DOHH2 (cell line): ENCODE data around the gene ZNF608.
A peak's percentile ranks its signal among the peaks of the same experiment; 100 is the strongest.

Experiments used
- H3F3A ChIP-seq: fragments of 200-600 bp; sonication (generic), shearing (Covaris generic); 2 replicates; pipeline ENCODE4 v1.6.0; 2016; ENCODE audit warnings: antibody characterized with exemption, mild to moderate bottlenecking; ENCODE audit not compliant: control insufficient read depth, insufficient read depth
- H3K27ac ChIP-seq: fragments of 200-600 bp; sonication (generic); 2 replicates; pipeline ENCODE4 v1.5.1; 2014; ENCODE audit warnings: low read depth, mild to moderate bottlenecking, low read length, moderate library complexity
- H3K27me3 ChIP-seq: fragments of 200-600 bp; sonication (generic); 2 replicates; pipeline ENCODE4 v1.6.1; 2014; ENCODE audit warnings: mild to moderate bottlenecking, low read length, mixed read lengths; ENCODE audit not compliant: control insufficient read depth
- H3K36me3 ChIP-seq: fragments of 200-600 bp; sonication (generic); 2 replicates; pipeline ENCODE4 v1.6.1; 2014; ENCODE audit warnings: mild to moderate bottlenecking, low read length, moderate library complexity, mixed read lengths; ENCODE audit not compliant: control insufficient read depth
- H3K4me1 ChIP-seq: fragments of 200-600 bp; sonication (generic); 2 replicates; pipeline ENCODE4 v1.6.1; 2014; ENCODE audit warnings: mild to moderate bottlenecking, low read length, mixed read lengths; ENCODE audit not compliant: control insufficient read depth
- H3K4me2 ChIP-seq: fragments of 200-600 bp; sonication (generic); 2 replicates; pipeline ENCODE4 v1.6.0; 2014; ENCODE audit warnings: mild to moderate bottlenecking, low read length, moderate library complexity
- H3K4me3 ChIP-seq: fragments of 200-600 bp; sonication (generic); 2 replicates; pipeline ENCODE4 v1.5.1; 2014; ENCODE audit warnings: mild to moderate bottlenecking, low read length, mixed read lengths
- H3K79me2 ChIP-seq: fragments of 200-600 bp; sonication (generic); 2 replicates; pipeline ENCODE4 v1.6.1; 2014; ENCODE audit warnings: mild to moderate bottlenecking, low read length, mixed read lengths; ENCODE audit not compliant: control insufficient read depth
- H3K9me2 ChIP-seq: fragments of 200-600 bp; sonication (generic); replicated peaks from 2 replicates; pipeline ENCODE4 v1.6.1; 2014; ENCODE audit warnings: mild to moderate bottlenecking, low read length, mixed read lengths; ENCODE audit not compliant: control insufficient read depth
- H3K9me3 ChIP-seq: fragments of 200-600 bp; sonication (generic); 2 replicates; pipeline ENCODE4 v1.6.1; 2014; ENCODE audit warnings: antibody characterized with exemption, low read length, mixed read lengths; ENCODE audit not compliant: control insufficient read depth, insufficient read depth
- H4K20me1 ChIP-seq: fragments of 200-600 bp; sonication (generic); 2 replicates; pipeline ENCODE4 v1.6.0; 2014; ENCODE audit warnings: low read depth, mild to moderate bottlenecking, antibody characterized with exemption, low read length, moderate library complexity; ENCODE audit not compliant: control insufficient read depth, insufficient read depth
- CTCF ChIP-seq: fragments of 200-600 bp; sonication (generic); IDR thresholded peaks from one replicate; pipeline ENCODE4 v1.5.1; 2014; ENCODE audit warnings: antibody characterized with exemption, mild to moderate bottlenecking, low read depth, low read length; ENCODE audit not compliant: poor library complexity, severe bottlenecking
- EZH2phosphoT487 ChIP-seq: fragments of 200-600 bp; sonication (generic); IDR thresholded peaks from 2 replicates; pipeline ENCODE4 v1.6.1; 2017; ENCODE audit warnings: borderline replicate concordance, mild to moderate bottlenecking, antibody characterized with exemption, low read length, moderate library complexity, mixed read lengths

ZNF608 gene

GRCh38 chr5:124728968-124729332 is 17.5 kb downstream of the ZNF608 start:
- peaks cover 86% of the 10 kb centered on the region for H3K4me1 ChIP-seq
- 0 out of 2 replicates have a peak, but pooled peaks cover 4% of the 10 kb centered on the region for H3K36me3 ChIP-seq
- no peak for TF ChIP-seq EZH2phosphoT487
- no peak for TF ChIP-seq CTCF
- peak overlapping the region; percentile 87 for H3K4me3 ChIP-seq
- peak overlapping the region; percentile 85 for H3K27ac ChIP-seq
- peaks cover 24% of the 10 kb centered on the region for H3F3A ChIP-seq
- peaks cover 98% of the 10 kb centered on the region for H3K79me2 ChIP-seq
- no peaks in the 10 kb centered on the region for H3K9me2 ChIP-seq
- H4K20me1 ChIP-seq = no peaks in the 10 kb centered on the region
- H3K4me2 ChIP-seq = peak overlapping the region; percentile 75
- H3K27me3 ChIP-seq = no peaks in the 10 kb centered on the region
- no peaks in the 10 kb centered on the region for H3K9me3 ChIP-seq

GRCh38 chr5:124728331-124728967 is 18.0 kb downstream of the ZNF608 start:
- Histone ChIP-seq H3K9me2 (no peaks in the 10 kb centered on the region), H3K4me2 (peak overlapping the region; percentile 75), H3K4me3 (peak overlapping the region; percentile 87), H3K4me1 (peaks cover 83% of the 10 kb centered on the region), H3K9me3 (no peaks in the 10 kb centered on the region), H3K79me2 (peaks cover 98% of the 10 kb centered on the region), H3K27me3 (no peaks in the 10 kb centered on the region), H3F3A (peaks cover 24% of the 10 kb centered on the region), H3K27ac (peak overlapping the region; percentile 85), H3K36me3 (0 out of 2 replicates have a peak, but pooled peaks cover 4% of the 10 kb centered on the region), H4K20me1 (no peaks in the 10 kb centered on the region)
- TF ChIP-seq EZH2phosphoT487 (no peak), CTCF (no peak)

- Histone ChIP-seq H3K27ac (peak overlapping the region; percentile 14; the same call in 1 of the 2 replicates), H3F3A (peaks cover 21% of the 10 kb centered on the region), H4K20me1 (no peaks in the 10 kb centered on the region), H3K27me3 (no peaks in the 10 kb centered on the region), H3K4me3 (0 out of 2 replicates have a peak overlapping the region, but pooled peaks have one; percentile 6), H3K9me3 (no peaks in the 10 kb centered on the region), H3K4me2 (peak overlapping the region; percentile 73), H3K4me1 (peaks cover 83% of the 10 kb centered on the region), H3K36me3 (peaks cover 9% of the 10 kb centered on the region; the same call in 1 of the 2 replicates), H3K9me2 (no peaks in the 10 kb centered on the region), H3K79me2 (peaks cover 98% of the 10 kb centered on the region)
- TF ChIP-seq EZH2phosphoT487 (no peak), CTCF (no peak)
Observed at GRCh38 chr5:124726631-124727362, 19.6 kb downstream of the ZNF608 start.
